OCI-LY7 (cell line): ENCODE measurements around the gene FLOT2. TPM values are rescaled to one million over a fixed set of nuclear protein-coding genes. Genes with fewer than 3 reads are reported as not detected.
A peak's percentile ranks its signal among the peaks of the same experiment; 100 is the strongest.

Source experiments
- BruUV-seq: library from RNA; stranded (reverse); fragments of 400-500 nt; replicated peaks from 2 replicates; lab custom pipeline; 2021; lab: Mats Ljungman, UMichigan
- CTCF ChIA-PET: fragments of 300-600 bp; sonication (Branson Sonifier 250); formaldehyde crosslinking; loops from one replicate; lab custom pipeline; 2022; ENCODE audit warnings: antibody characterized with exemption; ENCODE audit not compliant: unreplicated experiment; lab: Charles Lee
- POLR2A ChIA-PET: fragments of 300-600 bp; sonication (Branson Sonifier 250); formaldehyde crosslinking; loops from one replicate; lab custom pipeline; 2022; ENCODE audit warnings: antibody characterized with exemption; lab: Charles Lee
- DNase-seq: peaks from one replicate; pipeline ENCODE4 v3.0.0-alpha.2; 2015; ENCODE audit warnings: low spot score
- H2AFZ ChIP-seq: fragments of 200-600 bp; sonication (generic), shearing (Covaris generic); 2 replicates; pipeline ENCODE4 v1.6.1; 2014; ENCODE audit warnings: mild to moderate bottlenecking, antibody characterized with exemption, low read length, moderate library complexity
- H3K27ac ChIP-seq: fragments of 200-600 bp; sonication (generic); 2 replicates; pipeline ENCODE4 v1.5.1; 2014; ENCODE audit warnings: mixed run types, low read depth, mild to moderate bottlenecking, moderate library complexity, low read length, inconsistent platforms; ENCODE audit not compliant: poor library complexity, severe bottlenecking
- H3K36me3 ChIP-seq: fragments of 200-600 bp; sonication (generic); 2 replicates; pipeline ENCODE4 v1.6.1; 2014; ENCODE audit warnings: mild to moderate bottlenecking, antibody characterized with exemption, low read length, moderate library complexity, mixed read lengths; ENCODE audit not compliant: insufficient read depth
- H3K4me1 ChIP-seq: fragments of 200-600 bp; sonication (generic); 2 replicates; pipeline ENCODE4 v1.5.1; 2014; ENCODE audit warnings: mild to moderate bottlenecking, low read length; ENCODE audit not compliant: insufficient read depth, poor library complexity, severe bottlenecking
- H3K4me2 ChIP-seq: fragments of 200-600 bp; sonication (generic); 2 replicates; pipeline ENCODE4 v1.6.1; 2014; ENCODE audit warnings: mild to moderate bottlenecking, low read length
- H3K4me3 ChIP-seq: fragments of 200-600 bp; sonication (generic); 2 replicates; pipeline ENCODE4 v1.5.1; 2014; ENCODE audit warnings: mild to moderate bottlenecking, low read depth, low read length; ENCODE audit not compliant: poor library complexity, severe bottlenecking
- H3K79me2 ChIP-seq: fragments of 200-600 bp; sonication (generic); 2 replicates; pipeline ENCODE4 v1.6.1; 2016; ENCODE audit warnings: low read depth, mild to moderate bottlenecking, low read length, moderate library complexity, mixed read lengths; ENCODE audit not compliant: insufficient read depth
- H3K9me2 ChIP-seq: fragments of 200-600 bp; sonication (generic); 2 replicates; pipeline ENCODE4 v1.6.1; 2016; ENCODE audit warnings: mild to moderate bottlenecking, low read length, mixed read lengths; ENCODE audit not compliant: insufficient read depth
- H3K9me3 ChIP-seq: fragments of 200-600 bp; sonication (generic); 2 replicates; pipeline ENCODE4 v1.6.1; 2014; ENCODE audit warnings: mild to moderate bottlenecking, mixed run types, low read length, mixed read lengths
- H4K20me1 ChIP-seq: fragments of 200-600 bp; sonication (generic); 2 replicates; pipeline ENCODE4 v1.6.1; 2014; ENCODE audit warnings: mild to moderate bottlenecking, antibody characterized with exemption, low read length, moderate library complexity, mixed read lengths; ENCODE audit not compliant: insufficient read depth
- EZH2phosphoT487 ChIP-seq: fragments of 200-600 bp; sonication (generic); IDR thresholded peaks from 2 replicates; pipeline ENCODE4 v1.6.1; 2018; ENCODE audit warnings: low read depth, borderline replicate concordance, mild to moderate bottlenecking, mixed run types, antibody characterized with exemption, low read length, moderate library complexity, mixed read lengths
- intact Hi-C: fragments of 100-400 bp; cut with micrococcal nuclease; formaldehyde crosslinking; loops from one replicate; pipeline ENCODE4 v1.10.0; 2022; ENCODE audit not compliant: unreplicated experiment
- total RNA-seq, 2 experiments: library from RNA; depleted of rRNA in 1 of 2; stranded (reverse); fragments of >200 nt in 1 of 2; shearing (Covaris generic) in 1 of 2; gene quantifications; 2 replicates each; pipeline ENCODE4 v1.2.3, GENCODE V29; 2014 to 2022
- TF ChIP-seq, protein P1 (sequence below): fragments of 200-600 bp; sonication (generic); conservative IDR thresholded peaks from 2 replicates; pipeline ENCODE4 v1.5.1; 2014; ENCODE audit warnings: mild to moderate bottlenecking, antibody characterized with exemption, low read length, moderate library complexity, mixed read lengths

Gene FLOT2
- total RNA-seq, 2 experiments from 2014 or later, result 46.5 to 122 TPM

DNA sequence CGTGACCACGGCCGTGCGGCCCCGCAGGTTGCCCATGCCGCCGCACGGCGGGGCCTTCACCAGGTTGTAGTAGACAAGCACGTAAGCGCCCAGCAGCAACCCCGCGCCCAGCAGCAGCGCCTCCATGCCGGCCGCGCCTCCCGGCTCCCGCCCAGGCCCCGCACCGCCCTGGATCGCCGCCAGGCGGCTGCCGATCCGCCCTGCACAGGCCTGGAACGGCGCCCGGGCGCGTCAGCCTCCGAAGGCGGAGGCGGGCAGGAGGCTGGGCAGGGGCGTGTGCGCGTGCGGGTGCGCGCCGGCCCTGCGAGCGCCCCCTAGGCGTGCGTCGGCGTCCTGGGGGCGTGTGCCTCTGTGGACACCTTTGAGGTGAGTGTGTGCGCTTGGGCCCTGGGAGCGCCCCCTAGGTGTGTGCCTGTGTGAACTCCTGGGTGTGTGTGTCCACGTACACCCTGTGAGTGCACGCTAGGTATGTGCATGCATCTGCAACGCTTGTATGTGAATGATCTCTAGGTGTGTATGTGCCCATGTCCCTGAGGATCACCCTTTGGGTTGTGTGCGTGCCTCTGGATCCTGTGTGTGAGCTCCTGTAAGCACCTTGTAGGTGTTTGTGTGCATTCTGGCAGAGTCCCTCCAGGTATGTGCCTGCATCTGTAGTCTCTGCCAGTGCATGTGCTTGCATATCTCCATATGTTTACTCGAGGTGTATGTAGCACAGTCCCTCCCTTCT lies 5.4 kb upstream of the FLOT2 start, which contains the start of gene DHRS13:
Gene DHRS13, minus strand, starts transcription at position 261 of the 727 bp plus-strand sequence. Its CDS starts 135 bp downstream, at position 126.
- peak within 1 kb of the TSS; percentile 80 for H3K27ac ChIP-seq
- ChIA-PET POLR2A (no interaction called here), CTCF (interaction anchor here (0.5 kb wide), 1 partner anchor 26 kb away, joined by 4 read pairs; no protein-coding TSS in a partner anchor)
- H3K79me2 ChIP-seq, result peaks cover 16% of the 10 kb centered on the region; the same call in 1 of the 2 replicates
- no peak for TF ChIP-seq EZH2phosphoT487
- TF ChIP-seq, protein P1, sequence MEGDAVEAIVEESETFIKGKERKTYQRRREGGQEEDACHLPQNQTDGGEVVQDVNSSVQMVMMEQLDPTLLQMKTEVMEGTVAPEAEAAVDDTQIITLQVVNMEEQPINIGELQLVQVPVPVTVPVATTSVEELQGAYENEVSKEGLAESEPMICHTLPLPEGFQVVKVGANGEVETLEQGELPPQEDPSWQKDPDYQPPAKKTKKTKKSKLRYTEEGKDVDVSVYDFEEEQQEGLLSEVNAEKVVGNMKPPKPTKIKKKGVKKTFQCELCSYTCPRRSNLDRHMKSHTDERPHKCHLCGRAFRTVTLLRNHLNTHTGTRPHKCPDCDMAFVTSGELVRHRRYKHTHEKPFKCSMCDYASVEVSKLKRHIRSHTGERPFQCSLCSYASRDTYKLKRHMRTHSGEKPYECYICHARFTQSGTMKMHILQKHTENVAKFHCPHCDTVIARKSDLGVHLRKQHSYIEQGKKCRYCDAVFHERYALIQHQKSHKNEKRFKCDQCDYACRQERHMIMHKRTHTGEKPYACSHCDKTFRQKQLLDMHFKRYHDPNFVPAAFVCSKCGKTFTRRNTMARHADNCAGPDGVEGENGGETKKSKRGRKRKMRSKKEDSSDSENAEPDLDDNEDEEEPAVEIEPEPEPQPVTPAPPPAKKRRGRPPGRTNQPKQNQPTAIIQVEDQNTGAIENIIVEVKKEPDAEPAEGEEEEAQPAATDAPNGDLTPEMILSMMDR, result peak; percentile 97
- BruUV-seq, result no TSS peak
- intact Hi-C loops, result loop anchor here (1.0 to 2.0 kb wide), 4 partner anchors 48 to 175 kb away; partner anchors contain the start of genes ERAL1, NEK8 and PHF12
- no peaks in the 10 kb centered on the region for H3K9me3 ChIP-seq
- peaks cover 50% of the 10 kb centered on the region for H3K36me3 ChIP-seq
- H2AFZ ChIP-seq, result peak within 1 kb of the TSS; percentile 33
- no peaks in the 10 kb centered on the region for H3K9me2 ChIP-seq
- H3K4me1 ChIP-seq, result peaks cover 28% of the 10 kb centered on the region
- H3K4me2 ChIP-seq, result peak within 1 kb of the TSS; percentile 90
- peak within 1 kb of the TSS; percentile 77 for H3K4me3 ChIP-seq
- H4K20me1 ChIP-seq, result no peaks in the 10 kb centered on the region
- peak; percentile 97 for DNase-seq

GRCh38 chr17:28901866-28902818 lies 4.6 kb upstream of the FLOT2 start:
- Histone ChIP-seq H3K4me1 (peaks cover 32% of the 10 kb centered on the region), H3K4me3 (peak overlapping the region; percentile 77), H3K9me3 (no peaks in the 10 kb centered on the region), H4K20me1 (no peaks in the 10 kb centered on the region), H3K79me2 (peaks cover 16% of the 10 kb centered on the region; the same call in 1 of the 2 replicates), H2AFZ (peak overlapping the region; percentile 33), H3K4me2 (peak overlapping the region; percentile 90), H3K36me3 (peaks cover 41% of the 10 kb centered on the region), H3K9me2 (no peaks in the 10 kb centered on the region), H3K27ac (peak overlapping the region; percentile 80)
- DNase-seq, result peak; percentile 75
- TF ChIP-seq EZH2phosphoT487, result no peak
- TF ChIP-seq, protein P1, result no peak
- ChIA-PET CTCF (interaction anchor here (0.5 to 1.6 kb wide), 4 partner anchors 9 to 174 kb away, joined by 3 to 10 read pairs (median 4); partner anchors contain the start of gene NEK8), POLR2A (interaction anchor here (1.0 kb wide), 1 partner anchor 49 kb away, joined by 3 read pairs; the partner anchor contains the start of gene PHF12)
- intact Hi-C loops, result loop anchor here (2.0 kb wide), 3 partner anchors 47 to 139 kb away; partner anchors contain the start of genes ERAL1 and PHF12
- no TSS peak for BruUV-seq
